ENCODE measurements around the gene POLR1A. TPM values are rescaled to one million over a fixed set of nuclear protein-coding genes. Genes with fewer than 3 reads are reported as not detected.

The POLR1A gene
- polyA plus RNA-seq, 3 donors, result 0.45 to 2.1 (median 1.6) TPM

DNA sequence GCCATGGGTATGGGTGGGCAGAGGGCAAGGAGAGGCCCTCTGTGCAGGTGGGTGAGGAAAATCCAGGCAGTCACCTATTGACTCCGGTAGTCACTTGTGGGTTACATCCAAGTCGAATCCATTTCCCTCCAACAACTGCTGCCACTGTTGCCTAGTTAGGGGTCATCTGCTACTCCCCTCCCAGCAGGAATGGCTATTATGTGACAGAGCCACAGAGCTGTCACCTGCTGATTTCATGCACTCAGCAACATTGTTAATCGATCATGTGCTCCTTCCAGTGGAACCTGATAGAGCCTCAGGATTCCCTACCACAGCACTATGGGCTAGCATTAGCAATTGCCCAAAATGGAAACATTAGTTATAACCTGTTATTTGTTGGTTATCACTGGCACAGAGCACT is 31.4 kb downstream of the POLR1A start:
- Histone ChIP-seq H3K4me2 (replicated peaks; ENCODE audit: extremely low read depth, low read length, poor library complexity, severe bottlenecking) (no peak overlapping the region), H4K20me1 (ENCODE audit: insufficient read depth, low read length) (no peaks in the 10 kb centered on the region), H3K79me2 (ENCODE audit: insufficient read depth, low read length) (no peaks in the 10 kb centered on the region), H3K9ac (ENCODE audit: insufficient read depth, low read length, poor library complexity, severe bottlenecking) (no peak overlapping the region), H3K4me1 (ENCODE audit: control insufficient read depth in 1 of 2, insufficient read depth in 2 of 2, low read length in 2 of 2) (peaks cover 9 to 11% of the 10 kb centered on the region in 2 donors), H3K4me3 (replicated peaks in 1 of 3; ENCODE audit: low read depth in 2 of 3, low read length in 3 of 3) (no peak overlapping the region), H3K27me3 (ENCODE audit: control insufficient read depth in 2 of 2, insufficient read depth in 2 of 2, low read length in 2 of 2) (no peaks in the 10 kb centered on the region), H3K27ac (ENCODE audit: low read depth in 1 of 2, low read length in 2 of 2) (no peak overlapping the region), H3K36me3 (replicated peaks in 1 of 2; ENCODE audit: control insufficient read depth in 1 of 2, insufficient read depth in 2 of 2, low read length in 2 of 2) (peaks cover 41 to 67% of the 10 kb centered on the region in 2 donors), H3K9me3 (replicated peaks in 1 of 2; ENCODE audit: control insufficient read depth in 1 of 2, insufficient read depth in 1 of 2, low read length in 2 of 2) (no peaks in the 10 kb centered on the region), H2AFZ (ENCODE audit: insufficient read depth, low read depth, low read length, poor library complexity, severe bottlenecking) (no peak overlapping the region)
- Mint-ChIP-seq H3K36me3 (peaks cover 70 to 71% of the 10 kb centered on the region in 2 donors), H3K27ac (no peak overlapping the region), H3K4me1 (peaks cover 24% of the 10 kb centered on the region), H3K27me3 (ENCODE audit: low read depth in 3 of 3) (peaks cover 0 to 5% (median 2%) of the 10 kb centered on the region in 3 donors), H3K9me3 (peaks cover 0 to 3% (median 0%) of the 10 kb centered on the region in 7 donors), H3K4me3 (no peak overlapping the region)
- no CpG with 5 or more reads among the region's 3 CpGs for WGBS (ENCODE audit: insufficient coverage)
- no peak for DNase-seq
- intact Hi-C loops (cut with micrococcal nuclease), result no loop called here
- TF ChIP-seq, protein P1, sequence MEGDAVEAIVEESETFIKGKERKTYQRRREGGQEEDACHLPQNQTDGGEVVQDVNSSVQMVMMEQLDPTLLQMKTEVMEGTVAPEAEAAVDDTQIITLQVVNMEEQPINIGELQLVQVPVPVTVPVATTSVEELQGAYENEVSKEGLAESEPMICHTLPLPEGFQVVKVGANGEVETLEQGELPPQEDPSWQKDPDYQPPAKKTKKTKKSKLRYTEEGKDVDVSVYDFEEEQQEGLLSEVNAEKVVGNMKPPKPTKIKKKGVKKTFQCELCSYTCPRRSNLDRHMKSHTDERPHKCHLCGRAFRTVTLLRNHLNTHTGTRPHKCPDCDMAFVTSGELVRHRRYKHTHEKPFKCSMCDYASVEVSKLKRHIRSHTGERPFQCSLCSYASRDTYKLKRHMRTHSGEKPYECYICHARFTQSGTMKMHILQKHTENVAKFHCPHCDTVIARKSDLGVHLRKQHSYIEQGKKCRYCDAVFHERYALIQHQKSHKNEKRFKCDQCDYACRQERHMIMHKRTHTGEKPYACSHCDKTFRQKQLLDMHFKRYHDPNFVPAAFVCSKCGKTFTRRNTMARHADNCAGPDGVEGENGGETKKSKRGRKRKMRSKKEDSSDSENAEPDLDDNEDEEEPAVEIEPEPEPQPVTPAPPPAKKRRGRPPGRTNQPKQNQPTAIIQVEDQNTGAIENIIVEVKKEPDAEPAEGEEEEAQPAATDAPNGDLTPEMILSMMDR (IDR thresholded peaks at IDR 0.05), result no peak

DNA sequence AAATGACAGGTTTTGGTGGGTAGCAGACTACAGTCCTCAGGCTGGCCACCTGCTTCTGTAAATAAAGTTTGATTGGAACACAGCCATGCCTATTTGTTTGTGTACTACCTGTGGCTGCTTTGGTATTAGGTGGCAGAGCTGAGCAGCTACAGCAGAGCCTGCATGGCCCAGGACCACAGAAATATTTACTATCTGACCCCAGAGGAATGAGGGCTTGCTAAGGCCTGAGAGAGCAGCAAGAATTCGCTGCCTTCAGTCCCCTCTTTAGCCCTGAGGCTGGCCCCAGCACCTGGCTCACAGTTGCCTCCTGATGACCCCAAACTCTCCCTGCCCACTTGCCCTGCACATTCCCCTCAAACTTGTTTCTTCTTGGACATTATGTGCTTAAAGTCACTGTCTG is 32.5 kb downstream of the POLR1A start:
- DNase-seq, result no peak
- Mint-ChIP-seq H3K4me1 (peaks cover 22% of the 10 kb centered on the region), H3K36me3 (peaks cover 73 to 74% of the 10 kb centered on the region in 2 donors), H3K27me3 (ENCODE audit: low read depth in 3 of 3) (peaks cover 0 to 6% (median 2%) of the 10 kb centered on the region in 3 donors), H3K4me3 (no peak overlapping the region), H3K9me3 (peaks cover 0 to 3% (median 0%) of the 10 kb centered on the region in 7 donors), H3K27ac (peak overlapping the region in 4 of 7 donors; percentile 32 to 80 (median 68))
- intact Hi-C loops (cut with micrococcal nuclease), result no loop called here
- H3K9ac ChIP-seq (ENCODE audit: insufficient read depth, low read length, poor library complexity, severe bottlenecking), result no peak overlapping the region
- peak overlapping the region in 1 of 2 donors; percentile 71 for H3K27ac ChIP-seq (ENCODE audit: low read depth in 1 of 2, low read length in 2 of 2)
- no peaks in the 10 kb centered on the region for H4K20me1 ChIP-seq (ENCODE audit: insufficient read depth, low read length)
- 100% methylated on average over 1 of the region's 1 CpG for WGBS (ENCODE audit: insufficient coverage)
- H3K27me3 ChIP-seq (ENCODE audit: control insufficient read depth in 2 of 2, insufficient read depth in 2 of 2, low read length in 2 of 2), result no peaks in the 10 kb centered on the region
- TF ChIP-seq, protein P1 (IDR thresholded peaks at IDR 0.05), result no peak
- no peaks in the 10 kb centered on the region for H3K79me2 ChIP-seq (ENCODE audit: insufficient read depth, low read length)
- peaks cover 49 to 75% of the 10 kb centered on the region in 2 donors for H3K36me3 ChIP-seq (replicated peaks in 1 of 2; ENCODE audit: control insufficient read depth in 1 of 2, insufficient read depth in 2 of 2, low read length in 2 of 2)
- H3K4me3 ChIP-seq (replicated peaks in 1 of 3; ENCODE audit: low read depth in 2 of 3, low read length in 3 of 3), result no peak overlapping the region
- no peak overlapping the region for H2AFZ ChIP-seq (ENCODE audit: insufficient read depth, low read depth, low read length, poor library complexity, severe bottlenecking)
- no peaks in the 10 kb centered on the region for H3K9me3 ChIP-seq (replicated peaks in 1 of 2; ENCODE audit: control insufficient read depth in 1 of 2, insufficient read depth in 1 of 2, low read length in 2 of 2)
- peaks cover 9 to 11% of the 10 kb centered on the region in 2 donors for H3K4me1 ChIP-seq (ENCODE audit: control insufficient read depth in 1 of 2, insufficient read depth in 2 of 2, low read length in 2 of 2)
- no peak overlapping the region for H3K4me2 ChIP-seq (replicated peaks; ENCODE audit: extremely low read depth, low read length, poor library complexity, severe bottlenecking)
